Measurements from ENCODE around the gene OMP.

The OMP gene

DNA sequence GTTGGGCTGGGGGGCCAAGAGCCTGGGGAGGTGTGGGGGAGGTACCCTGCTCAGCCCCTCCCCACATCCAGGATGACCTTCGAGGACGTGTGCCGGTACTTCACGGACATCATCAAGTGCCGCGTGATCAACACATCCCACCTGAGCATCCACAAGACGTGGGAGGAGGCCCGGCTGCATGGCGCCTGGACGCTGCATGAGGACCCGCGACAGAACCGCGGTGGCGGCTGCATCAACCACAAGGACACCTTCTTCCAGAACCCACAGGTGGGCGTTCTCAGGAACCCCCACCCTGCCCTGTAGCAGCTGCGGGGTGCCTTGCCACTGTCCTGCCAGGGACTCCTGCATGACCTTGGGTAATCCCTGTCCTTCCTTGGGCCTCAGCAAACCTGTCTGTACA lies 15.4 kb downstream of the OMP start:
- no peak for TF ChIP-seq Cebpa-rat (IDR thresholded peaks at IDR 0.05)
- H4K20me1 ChIP-seq = no peaks in the 10 kb centered on the region; the same call in 1 of the 2 replicates
- H3K4me2 ChIP-seq = no peak overlapping the region
- no peaks in the 10 kb centered on the region for H3K9me3 ChIP-seq
- H3K4me3 ChIP-seq = no peak overlapping the region
- peaks cover 53% of the 10 kb centered on the region for H3K4me1 ChIP-seq
- no peak overlapping the region for H3K9ac ChIP-seq
- peaks cover 14% of the 10 kb centered on the region; the same call in 1 of the 2 replicates for H3K36me3 ChIP-seq
- H3K27ac ChIP-seq = no peak overlapping the region
- no peaks in the 10 kb centered on the region for H3K27me3 ChIP-seq

DNA sequence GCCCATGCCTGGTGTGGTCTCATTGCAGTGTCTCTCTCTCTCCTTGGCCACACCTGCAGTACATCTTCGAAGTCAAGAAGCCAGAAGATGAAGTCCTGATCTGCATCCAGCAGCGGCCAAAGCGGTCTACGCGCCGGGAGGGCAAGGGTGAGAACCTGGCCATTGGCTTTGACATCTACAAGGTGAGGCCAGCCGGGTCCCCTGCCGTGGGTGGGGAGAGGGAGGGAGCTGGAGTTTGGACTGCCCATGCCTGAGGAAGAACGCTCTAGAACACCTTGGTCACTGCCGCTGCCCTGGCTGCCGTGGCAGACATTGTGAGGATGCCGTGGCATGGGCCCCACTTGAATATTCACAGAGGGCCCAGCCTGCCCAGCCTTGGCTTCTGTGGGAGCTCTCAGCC lies 16.3 kb downstream of the OMP start:
- Histone ChIP-seq H3K4me1 (peaks cover 48% of the 10 kb centered on the region), H3K4me2 (no peak overlapping the region), H3K9me3 (no peaks in the 10 kb centered on the region), H3K4me3 (no peak overlapping the region), H3K27ac (no peak overlapping the region), H3K36me3 (peaks cover 14% of the 10 kb centered on the region; the same call in 1 of the 2 replicates), H3K27me3 (no peaks in the 10 kb centered on the region), H3K9ac (no peak overlapping the region), H4K20me1 (no peaks in the 10 kb centered on the region; the same call in 1 of the 2 replicates)
- TF ChIP-seq Cebpa-rat (IDR thresholded peaks at IDR 0.05) = no peak

DNA sequence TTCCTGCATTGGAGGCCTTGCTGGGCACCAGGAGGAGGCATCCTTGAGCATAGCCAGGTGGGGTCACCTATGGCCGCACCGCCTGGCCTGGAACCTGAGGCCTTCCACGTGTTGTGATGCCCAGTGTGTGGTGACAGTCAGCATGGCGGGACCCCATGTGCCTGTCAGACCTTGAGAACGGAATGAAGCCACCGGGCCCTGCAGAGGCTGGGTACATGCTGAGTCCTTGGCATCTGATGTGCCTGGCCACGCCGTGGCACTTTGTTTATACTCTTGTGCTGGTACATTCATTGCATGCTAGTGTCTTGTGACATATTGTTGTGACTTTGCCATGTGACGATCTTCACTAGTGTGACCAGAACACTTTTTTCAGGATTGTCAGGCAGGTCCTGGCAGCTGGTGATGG lies 16.9 kb downstream of the OMP start:
- Histone ChIP-seq H3K36me3 (peaks cover 14% of the 10 kb centered on the region; the same call in 1 of the 2 replicates), H3K27ac (no peak overlapping the region), H3K4me1 (peaks cover 54% of the 10 kb centered on the region), H3K9me3 (no peaks in the 10 kb centered on the region), H4K20me1 (no peaks in the 10 kb centered on the region; the same call in 1 of the 2 replicates), H3K4me2 (no peak overlapping the region), H3K27me3 (no peaks in the 10 kb centered on the region), H3K4me3 (no peak overlapping the region), H3K9ac (no peak overlapping the region)
- TF ChIP-seq Cebpa-rat (IDR thresholded peaks at IDR 0.05) = no peak

DNA sequence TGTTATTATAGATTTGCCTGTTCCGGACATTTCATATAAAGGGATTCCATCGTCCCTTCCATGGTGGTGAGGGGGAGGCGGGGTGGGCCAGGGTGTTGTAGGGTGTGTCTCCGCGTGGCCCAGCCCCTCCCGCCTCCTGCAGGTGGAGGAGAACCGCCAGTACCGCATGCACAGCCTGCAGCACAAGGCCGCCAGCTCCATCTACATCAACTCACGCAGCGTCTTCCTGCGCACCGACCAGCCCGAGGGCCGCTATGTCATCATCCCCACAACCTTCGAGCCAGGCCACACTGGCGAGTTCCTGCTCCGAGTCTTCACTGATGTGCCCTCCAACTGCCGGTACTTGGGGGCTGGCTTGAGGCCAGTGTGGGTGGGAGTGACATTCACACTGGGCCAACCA lies 17.9 kb downstream of the OMP start:
- 0 out of 2 replicates have a peak overlapping the region, but pooled peaks have one; percentile 64 for H3K27ac ChIP-seq
- H3K9me3 ChIP-seq = no peaks in the 10 kb centered on the region
- TF ChIP-seq Cebpa-rat (IDR thresholded peaks at IDR 0.05) = no peak
- no peak overlapping the region; the same call in 1 of the 2 replicates for H3K9ac ChIP-seq
- H3K4me2 ChIP-seq = peak overlapping the region; percentile 93
- H4K20me1 ChIP-seq = no peaks in the 10 kb centered on the region; the same call in 1 of the 2 replicates
- H3K36me3 ChIP-seq = peaks cover 14% of the 10 kb centered on the region; the same call in 1 of the 2 replicates
- H3K4me1 ChIP-seq = peaks cover 64% of the 10 kb centered on the region
- no peaks in the 10 kb centered on the region for H3K27me3 ChIP-seq
- H3K4me3 ChIP-seq = no peak overlapping the region

DNA sequence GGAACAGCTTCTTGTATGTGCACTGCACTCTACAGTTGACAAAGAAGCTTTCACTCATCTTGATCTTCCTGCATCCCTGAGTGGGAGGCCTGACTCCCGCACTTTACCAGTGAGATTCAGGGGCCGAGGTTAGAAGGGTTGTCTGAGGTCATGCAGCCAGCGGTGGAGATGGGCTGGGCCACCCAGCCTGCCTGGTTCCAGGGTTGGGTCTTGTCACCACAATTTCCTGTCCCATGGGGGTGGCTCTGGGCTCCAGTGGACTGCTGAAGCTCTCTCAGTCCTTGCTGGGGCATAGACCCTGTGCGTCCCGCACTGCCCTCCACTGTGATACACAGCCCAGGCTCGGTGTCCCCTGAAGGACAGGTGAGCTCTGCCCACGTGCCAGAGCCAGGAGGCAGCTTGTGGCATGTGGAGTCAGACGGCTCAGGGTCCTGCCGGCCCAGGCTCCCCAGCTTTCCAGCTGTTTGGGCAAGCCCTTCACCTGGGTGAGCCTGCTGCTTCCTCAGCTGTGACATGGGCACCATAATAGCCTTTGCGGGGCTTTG lies 18.5 kb downstream of the OMP start:
- TF ChIP-seq Cebpa-rat (IDR thresholded peaks at IDR 0.05) = no peak
- H3K27me3 ChIP-seq = no peaks in the 10 kb centered on the region
- H4K20me1 ChIP-seq = no peaks in the 10 kb centered on the region; the same call in 1 of the 2 replicates
- H3K4me2 ChIP-seq = peak overlapping the region; percentile 93
- no peaks in the 10 kb centered on the region for H3K9me3 ChIP-seq
- H3K27ac ChIP-seq = peak overlapping the region; percentile 64
- peak overlapping the region; percentile 34; the same call in 1 of the 2 replicates for H3K4me3 ChIP-seq
- H3K9ac ChIP-seq = peak overlapping the region; percentile 5; the same call in 1 of the 2 replicates
- H3K4me1 ChIP-seq = peaks cover 70% of the 10 kb centered on the region
- peaks cover 14% of the 10 kb centered on the region; the same call in 1 of the 2 replicates for H3K36me3 ChIP-seq

DNA sequence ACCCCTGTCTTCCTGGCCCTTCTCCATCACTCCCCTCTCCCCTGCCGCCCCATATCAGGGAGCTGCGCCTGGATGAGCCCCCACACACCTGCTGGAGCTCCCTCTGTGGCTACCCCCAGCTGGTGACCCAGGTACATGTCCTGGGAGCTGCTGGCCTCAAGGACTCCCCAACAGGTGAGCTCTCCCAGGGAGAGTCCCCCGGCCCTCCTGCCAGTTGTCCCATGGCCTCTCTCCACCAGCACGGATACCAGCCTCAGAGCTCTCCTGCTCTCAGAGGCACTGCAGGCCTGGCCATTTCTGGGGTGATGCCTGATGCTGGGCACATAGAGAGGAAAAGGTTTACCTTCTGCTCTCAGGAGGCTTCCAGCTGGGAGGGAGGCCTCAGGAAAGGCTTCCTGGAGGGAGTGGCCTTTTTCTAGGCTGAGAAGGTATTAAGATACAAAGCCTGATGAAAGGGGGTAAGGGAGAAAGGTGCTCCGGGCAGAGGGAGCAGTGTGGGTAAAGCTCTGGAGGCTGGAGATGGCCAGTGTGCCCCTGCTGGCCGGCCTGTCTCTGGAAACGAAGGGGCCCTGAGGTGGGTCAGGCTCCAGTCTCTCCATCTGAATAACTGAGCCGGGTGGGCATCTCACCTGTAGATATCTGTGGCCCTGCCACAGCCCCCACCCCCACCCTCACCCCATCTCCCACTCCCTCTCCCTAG lies 19.4 kb downstream of the OMP start:
- H3K27ac ChIP-seq = no peak overlapping the region; the same call in 1 of the 2 replicates
- H3K4me2 ChIP-seq = peak overlapping the region; percentile 93

DNA sequence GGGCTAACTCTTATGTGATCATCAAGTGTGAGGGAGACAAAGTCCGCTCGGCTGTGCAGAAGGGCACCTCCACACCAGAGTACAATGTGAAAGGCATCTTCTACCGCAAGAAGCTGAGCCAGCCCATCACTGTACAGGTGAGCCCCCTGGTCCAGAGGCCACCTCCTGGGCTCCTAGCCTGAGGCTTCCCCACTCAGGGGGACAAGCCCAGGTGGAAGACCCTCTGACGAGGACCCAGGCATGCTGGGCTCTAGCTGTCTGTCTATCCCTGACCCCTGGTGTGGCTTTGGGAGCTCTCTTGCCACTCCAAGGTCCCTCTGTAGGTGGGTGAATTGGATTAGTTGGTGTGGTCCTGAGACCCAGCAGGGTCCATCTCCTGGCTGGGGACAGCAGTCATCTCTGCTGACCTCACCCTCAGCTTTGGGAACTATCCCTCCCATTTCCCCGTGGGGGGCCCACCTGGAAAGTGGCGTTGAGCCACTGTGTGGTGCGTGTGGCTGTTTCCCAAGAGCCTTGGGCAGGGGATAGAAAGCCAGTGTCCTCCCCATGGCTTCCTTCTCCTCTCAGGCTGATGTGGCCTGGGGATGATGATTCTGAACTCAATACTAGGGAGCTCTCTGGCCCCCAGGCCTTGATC lies 20.1 kb downstream of the OMP start:
- Histone ChIP-seq H4K20me1 (no peaks in the 10 kb centered on the region; the same call in 1 of the 2 replicates), H3K4me1 (peaks cover 70% of the 10 kb centered on the region), H3K36me3 (peaks cover 14% of the 10 kb centered on the region; the same call in 1 of the 2 replicates), H3K27ac (peak overlapping the region; percentile 35; the same call in 1 of the 2 replicates), H3K27me3 (no peaks in the 10 kb centered on the region), H3K9me3 (no peaks in the 10 kb centered on the region), H3K9ac (no peak overlapping the region), H3K4me2 (peak overlapping the region; percentile 93), H3K4me3 (no peak overlapping the region)
- TF ChIP-seq Cebpa-rat (IDR thresholded peaks at IDR 0.05) = no peak

More for the DNA sequence above, 19.4 kb downstream of the OMP start:
- no peak for TF ChIP-seq Cebpa-rat (IDR thresholded peaks at IDR 0.05)
- Histone ChIP-seq H4K20me1 (no peaks in the 10 kb centered on the region; the same call in 1 of the 2 replicates), H3K9ac (0 out of 2 replicates have a peak overlapping the region, but pooled peaks have one; percentile 5), H3K36me3 (peaks cover 14% of the 10 kb centered on the region; the same call in 1 of the 2 replicates), H3K27me3 (no peaks in the 10 kb centered on the region), H3K9me3 (no peaks in the 10 kb centered on the region), H3K4me3 (no peak overlapping the region; the same call in 1 of the 2 replicates), H3K4me1 (peaks cover 70% of the 10 kb centered on the region)

DNA sequence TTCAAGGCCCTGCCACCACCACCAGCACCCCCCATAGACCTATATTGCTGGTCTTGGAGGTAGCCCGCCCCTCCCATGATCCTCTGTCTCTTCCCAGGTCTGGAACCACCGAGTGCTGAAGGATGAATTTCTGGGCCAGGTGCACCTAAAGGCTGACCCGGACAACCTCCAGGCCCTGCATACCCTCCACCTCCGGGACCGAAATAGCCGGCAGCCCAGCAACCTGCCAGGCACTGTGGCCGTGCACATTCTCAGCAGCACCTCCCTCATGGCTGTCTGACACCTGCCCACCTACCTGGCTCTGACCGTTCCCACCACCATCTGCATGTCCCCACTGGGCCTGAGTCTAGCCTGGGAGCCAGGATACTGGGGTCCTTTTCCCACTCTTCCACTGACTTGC lies 21.0 kb downstream of the OMP start:
- H3K27ac ChIP-seq = no peak overlapping the region
- no peak overlapping the region for H3K4me2 ChIP-seq
- peaks cover 9% of the 10 kb centered on the region; the same call in 1 of the 2 replicates for H3K36me3 ChIP-seq
- peaks cover 77% of the 10 kb centered on the region for H3K4me1 ChIP-seq
- no peaks in the 10 kb centered on the region; the same call in 1 of the 2 replicates for H4K20me1 ChIP-seq
- H3K9me3 ChIP-seq = no peaks in the 10 kb centered on the region
- no peak for TF ChIP-seq Cebpa-rat (IDR thresholded peaks at IDR 0.05)
- H3K27me3 ChIP-seq = no peaks in the 10 kb centered on the region
- no peak overlapping the region for H3K9ac ChIP-seq
- no peak overlapping the region for H3K4me3 ChIP-seq

DNA sequence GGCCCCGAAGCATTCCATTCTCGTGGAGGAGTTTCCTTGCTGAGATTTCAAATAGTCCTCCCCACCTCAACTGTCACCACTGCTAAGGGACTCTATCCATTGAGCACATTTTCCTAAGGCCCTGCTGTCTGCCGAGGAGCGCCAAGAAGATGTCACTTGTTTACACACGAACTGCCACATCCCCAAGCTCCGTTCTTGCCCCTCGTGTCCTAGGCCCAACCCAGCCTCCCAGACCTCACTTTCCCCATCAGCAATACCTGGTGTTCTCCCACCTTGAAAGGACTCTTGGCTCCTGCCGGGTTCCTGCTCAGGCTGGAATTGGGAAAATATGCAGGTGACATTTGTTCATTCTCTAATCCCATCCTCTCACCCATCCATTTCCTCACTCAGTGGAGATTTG lies 21.4 kb downstream of the OMP start:
- Histone ChIP-seq H4K20me1 (no peaks in the 10 kb centered on the region; the same call in 1 of the 2 replicates), H3K27me3 (no peaks in the 10 kb centered on the region), H3K27ac (no peak overlapping the region), H3K36me3 (peaks cover 4% of the 10 kb centered on the region; the same call in 1 of the 2 replicates), H3K9me3 (no peaks in the 10 kb centered on the region), H3K4me1 (peaks cover 79% of the 10 kb centered on the region), H3K4me3 (no peak overlapping the region), H3K4me2 (no peak overlapping the region), H3K9ac (no peak overlapping the region)
- no peak for TF ChIP-seq Cebpa-rat (IDR thresholded peaks at IDR 0.05)
